DMS 273 treated with DMSO at 0.1 percent for 48 hours (cell line): ENCODE data around the gene DDX55.

Source experiments
- DNase-seq: peaks from one replicate; lab custom pipeline; 2025; lab: John Stamatoyannopoulos, UW

The DDX55 gene

DNA sequence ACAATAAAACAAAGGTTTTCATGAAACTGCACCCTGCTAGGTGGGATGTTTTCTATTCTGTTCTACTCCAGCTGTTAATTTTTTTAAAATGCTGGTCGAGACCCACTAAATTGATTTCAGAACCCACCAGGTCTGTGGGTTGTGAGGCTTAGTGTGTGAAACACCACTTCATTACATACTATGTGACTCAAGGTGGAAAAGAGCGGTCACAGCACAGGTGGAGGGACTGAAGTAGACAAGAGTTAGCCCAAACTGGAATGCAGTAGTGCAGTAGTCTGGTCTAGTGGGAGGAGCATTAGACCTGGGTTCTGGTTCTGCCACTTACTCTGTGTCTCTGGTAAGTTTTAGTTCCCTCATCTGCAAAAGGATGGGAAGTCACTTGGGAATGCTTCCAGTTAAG is 12.2 kb downstream of the DDX55 start:
- no peak for DNase-seq

GRCh38 chr12:123614531-123614930 is 12.6 kb downstream of the DDX55 start:
- DNase-seq = no peak

DNA sequence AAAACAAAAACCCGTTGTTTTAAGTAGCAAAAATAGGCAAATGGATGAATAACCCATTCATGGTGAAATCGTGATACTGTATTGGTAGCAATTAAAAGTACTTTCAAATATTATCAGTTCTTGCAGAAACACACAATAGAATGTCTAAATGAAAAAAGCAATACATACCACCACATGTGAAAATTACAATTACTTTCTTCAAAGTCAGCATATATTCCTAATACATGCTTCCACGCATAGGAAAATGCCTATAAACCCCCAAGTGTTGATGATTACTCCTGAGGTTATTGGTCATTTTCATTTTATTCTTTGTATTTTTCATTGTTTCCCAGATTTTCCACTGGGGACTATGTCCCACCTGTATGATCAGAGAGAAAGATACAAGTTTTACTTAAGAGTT is 15.2 kb downstream of the DDX55 start:
- DNase-seq = no peak

DNA sequence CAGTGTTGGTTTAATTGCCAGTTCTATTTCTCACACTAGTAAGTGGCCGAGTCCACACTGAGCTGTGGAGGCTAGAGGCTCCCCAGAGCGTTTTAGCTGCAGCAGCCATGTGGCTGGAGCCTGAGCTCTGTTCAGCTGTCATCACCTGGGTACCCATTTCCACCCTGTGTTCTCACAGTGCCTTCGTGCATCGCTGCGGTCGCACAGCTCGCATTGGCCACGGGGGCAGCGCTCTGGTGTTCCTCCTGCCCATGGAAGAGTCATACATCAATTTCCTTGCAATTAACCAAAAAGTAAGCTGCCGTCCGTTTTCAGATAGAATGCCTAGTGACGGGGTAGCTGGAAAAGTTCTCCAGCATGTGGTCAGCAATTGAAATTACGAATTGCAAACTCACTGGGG is 15.7 kb downstream of the DDX55 start:
- DNase-seq = no peak

GRCh38 chr12:123621101-123621500 is 19.2 kb downstream of the DDX55 start:
- no peak for DNase-seq

DNA sequence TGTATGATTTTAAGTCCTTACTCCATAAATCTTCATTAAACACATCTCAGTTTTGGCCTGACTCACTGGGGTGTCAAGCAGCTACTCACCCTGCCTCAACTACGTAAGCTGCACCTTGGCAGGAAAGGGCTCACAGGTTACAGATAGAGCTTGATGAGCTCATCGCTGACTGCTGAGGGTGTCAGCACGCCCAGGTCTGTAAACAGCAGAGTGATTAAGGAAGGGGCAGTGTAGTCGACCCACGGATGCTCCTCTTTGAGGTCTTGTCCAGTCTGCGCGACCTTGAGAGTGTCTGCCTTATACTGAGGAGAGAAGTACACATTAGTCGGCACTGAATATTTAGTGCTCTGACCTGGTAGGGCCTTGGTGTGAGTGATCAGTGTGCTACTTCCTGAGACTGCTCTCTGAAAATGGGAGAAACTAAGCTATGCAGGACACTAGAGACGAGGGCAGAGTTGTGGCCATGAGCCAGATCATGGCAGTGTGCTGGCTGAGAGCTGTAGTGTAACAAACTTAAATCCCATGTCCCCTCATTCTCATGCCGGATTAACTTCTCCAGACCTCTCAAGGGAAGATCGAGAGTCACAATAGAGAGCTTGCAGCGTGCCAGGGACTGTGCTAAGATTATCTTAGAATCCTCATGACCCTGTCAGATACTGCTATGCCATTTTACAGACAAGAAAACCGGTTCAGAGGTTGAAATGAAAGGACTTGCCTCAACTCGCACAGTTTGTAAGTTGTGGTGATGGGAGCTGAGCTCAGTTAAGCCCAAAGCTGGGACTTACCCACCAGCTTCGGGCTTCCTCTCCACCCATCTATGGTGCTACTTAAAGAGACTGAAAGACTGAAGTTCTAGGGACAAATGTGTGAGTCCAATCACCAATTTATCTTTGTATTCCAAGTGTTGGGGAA is 20.0 kb downstream of the DDX55 start:
- DNase-seq = no peak

DNA sequence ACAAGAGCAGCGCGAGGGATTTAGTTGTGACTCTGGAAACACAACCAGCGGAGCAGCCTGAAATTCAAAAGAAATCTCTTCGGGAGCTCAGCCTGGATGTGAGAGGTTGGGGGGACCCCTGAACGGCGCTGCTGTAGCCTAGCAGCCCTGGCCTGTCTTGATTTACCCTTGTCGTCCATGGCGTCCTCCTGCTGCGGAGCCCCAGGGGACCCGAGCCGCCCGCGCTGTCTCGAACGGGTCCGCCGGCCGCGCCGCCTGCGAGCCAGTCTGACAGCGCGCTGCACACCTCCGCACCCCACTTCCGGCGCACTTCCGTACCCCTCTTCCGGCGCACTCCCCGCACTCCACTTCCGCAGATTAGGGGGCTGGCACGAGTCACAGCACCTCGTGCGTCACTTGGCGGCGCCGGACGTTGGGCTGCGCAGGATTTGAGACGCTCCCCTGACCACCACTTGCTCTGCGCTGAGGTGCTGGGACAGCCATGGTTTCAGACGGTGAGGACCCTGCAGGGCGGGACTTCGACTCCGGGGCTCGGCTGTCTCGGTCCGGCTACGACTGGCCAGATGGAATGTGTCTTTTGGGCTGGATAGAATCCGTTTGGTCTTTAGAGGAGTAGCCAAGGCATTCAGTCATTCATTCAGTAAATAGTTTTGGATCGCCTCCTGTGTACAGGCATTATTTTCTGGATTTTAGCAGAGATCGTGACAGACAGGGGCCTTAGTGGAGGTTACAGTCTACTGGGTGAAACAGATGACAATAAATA is 31.7 kb downstream of the DDX55 start, which contains the start of the genes EIF2B1 and GTF2H3:
EIF2B1 (minus strand) TSS at position 308 of the 763 bp plus-strand sequence; CDS start at position 179, 129 bp downstream.
GTF2H3 (plus strand) TSS at position 451 of the 763 bp plus-strand sequence; CDS start at position 482, 31 bp downstream.
- DNase-seq = peak; percentile 84

DNA sequence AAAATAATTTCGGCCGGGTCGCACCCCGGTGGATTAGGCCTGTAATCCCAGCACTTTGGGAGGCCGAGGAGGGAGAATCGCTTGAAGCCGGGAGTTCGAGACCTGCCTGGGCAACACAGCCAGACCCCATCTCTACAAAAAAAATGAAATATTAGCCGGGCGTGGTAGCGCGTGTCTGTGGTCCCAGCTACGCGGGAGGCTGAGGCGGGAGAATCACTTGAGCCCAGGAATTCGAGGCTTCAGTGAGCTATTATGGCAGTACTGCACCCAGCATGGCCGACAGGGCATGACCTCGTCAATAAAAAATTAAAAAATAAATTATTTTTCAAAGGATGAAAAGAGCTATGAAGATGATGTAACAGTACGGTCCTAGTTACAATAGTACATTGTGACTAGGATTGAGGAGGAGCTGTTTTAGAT is 32.3 kb downstream of the DDX55 start:
- no peak for DNase-seq

DNA sequence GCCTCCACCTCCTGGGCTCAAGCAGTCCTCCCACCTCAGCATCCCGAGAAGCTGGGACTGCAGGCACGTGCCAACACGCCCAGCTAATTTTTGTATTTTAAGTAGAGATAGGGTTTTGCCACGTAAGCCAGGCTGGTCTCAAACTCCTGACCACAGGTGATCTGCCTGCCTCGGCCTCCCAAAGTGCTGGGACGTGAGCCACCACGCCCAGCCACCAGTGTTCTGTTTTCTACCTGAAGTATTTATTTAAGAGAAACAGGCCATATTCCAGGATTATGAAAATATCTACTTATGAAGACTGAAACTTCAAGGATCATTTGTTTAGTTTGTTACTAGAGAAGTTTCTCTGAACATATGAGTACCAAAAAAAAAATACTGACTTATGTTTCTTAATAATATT is 42.0 kb downstream of the DDX55 start:
- DNase-seq = no peak

- DNase-seq = no peak
Measured at GRCh38 chr12:123645380-123645779, 43.5 kb downstream of the DDX55 start.

- DNase-seq = no peak
Measured at GRCh38 chr12:123645878-123646277, 44.0 kb downstream of the DDX55 start.

- no peak for DNase-seq
Measured at GRCh38 chr12:123648401-123648800, 46.5 kb downstream of the DDX55 start.

GRCh38 chr12:123654129-123654701 is 52.3 kb downstream of the DDX55 start:
- no peak for DNase-seq

DNA sequence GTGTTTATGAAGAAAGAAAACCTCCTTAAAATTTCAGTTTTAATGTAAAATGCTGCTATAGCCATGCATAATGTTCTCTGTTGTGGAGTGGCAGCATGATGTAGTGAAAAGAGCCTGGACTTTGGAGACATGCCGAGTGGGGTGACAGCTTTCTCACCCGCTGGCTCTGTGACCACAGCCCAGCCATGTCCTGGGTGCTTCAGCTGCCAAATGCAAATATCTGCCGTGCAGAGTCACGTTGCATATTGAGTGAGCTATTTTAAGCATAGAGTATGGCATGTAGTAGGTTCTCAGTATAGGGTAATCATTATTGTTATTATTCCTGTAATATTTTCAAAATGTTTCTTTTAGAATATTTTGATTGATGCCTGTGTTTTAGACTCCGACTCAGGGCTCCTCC is 53.5 kb downstream of the DDX55 start:
- DNase-seq = no peak

DNA sequence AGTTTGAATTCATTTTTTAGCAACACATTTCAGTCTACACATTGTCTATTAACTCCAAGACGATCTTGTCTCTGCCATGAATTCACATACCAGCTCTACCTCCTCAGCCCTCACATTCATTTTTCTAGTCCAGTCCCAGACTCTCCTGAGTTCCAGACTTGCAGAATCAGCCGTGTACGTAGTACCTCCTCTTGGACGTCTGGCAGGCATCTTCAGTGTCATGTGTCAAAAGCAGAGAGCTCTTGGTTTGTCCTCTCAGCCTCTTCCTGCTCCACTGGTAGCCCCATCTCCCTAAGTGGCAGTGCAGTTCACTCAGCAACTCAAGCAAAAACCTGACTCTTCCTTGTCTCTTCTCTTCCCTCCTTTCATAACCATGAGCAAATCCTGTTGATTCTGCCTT is 54.5 kb downstream of the DDX55 start:
- DNase-seq = no peak

- DNase-seq = no peak
Measured at GRCh38 chr12:123657211-123657610, 55.3 kb downstream of the DDX55 start.

DNA sequence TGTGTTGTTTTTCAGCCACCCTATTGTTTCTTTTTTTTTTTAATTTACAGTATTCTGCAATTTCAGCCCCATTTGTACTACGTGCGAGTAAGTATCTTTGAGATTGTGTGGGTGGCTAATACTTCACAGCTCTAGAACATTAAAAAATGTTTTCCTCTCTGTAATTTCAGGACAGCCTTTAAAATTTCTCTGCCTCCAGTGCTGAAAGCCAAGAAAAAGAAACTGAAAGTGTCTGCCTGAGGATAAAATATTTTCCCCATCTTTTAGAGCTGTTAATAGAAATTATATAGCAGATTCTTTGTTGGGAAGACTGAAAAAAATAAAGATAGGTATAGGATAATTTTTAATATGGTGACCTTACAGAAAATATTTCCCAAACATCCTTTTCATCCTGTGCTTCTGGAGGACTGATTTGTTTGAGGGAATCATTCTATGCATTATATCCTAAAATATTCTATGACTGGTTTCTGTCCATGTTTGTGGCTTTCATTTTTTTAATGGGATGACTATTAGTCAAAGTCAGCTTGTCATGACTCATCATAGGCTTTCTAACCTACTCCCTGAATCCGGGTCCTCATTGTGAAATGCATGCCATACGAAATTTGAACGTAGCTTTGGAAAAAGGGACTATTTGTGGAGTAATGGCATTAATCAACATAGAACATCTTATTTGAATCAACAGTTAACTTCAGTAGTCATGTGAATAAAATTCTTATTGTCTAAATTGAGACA is 58.3 kb downstream of the DDX55 start:
- no peak for DNase-seq

GRCh38 chr12:123667771-123668170 is 65.9 kb downstream of the DDX55 start:
- DNase-seq = no peak
